HepG2 (cell line): Measurements from ENCODE around the gene PPOX. TPM values are rescaled to one million over a fixed set of nuclear protein-coding genes. Genes with fewer than 3 reads are reported as not detected.

Experiments
- AKAP8 ChIP-seq: sonication (generic); formaldehyde crosslinking; IDR thresholded peaks from 2 replicates; pipeline ENCODE4 v1.5.1; 2020; ENCODE audit warnings: mild to moderate bottlenecking, missing genetic modification reagents
- CBX5 ChIP-seq: sonication (generic); formaldehyde crosslinking; IDR thresholded peaks from 2 replicates; pipeline ENCODE4 v1.4.0; 2020; ENCODE audit warnings: missing genetic modification reagents, borderline replicate concordance
- CREM ChIP-seq, 2 experiments: sonication (generic) in 1 of 2; formaldehyde crosslinking in 1 of 2; IDR thresholded peaks; 2 replicates each; pipeline versions ENCODE4 v1.4.0 to v1.6.1; 2016 to 2020; ENCODE audit warnings: antibody characterized with exemption in 1 of 2, mild to moderate bottlenecking in 1 of 2, missing genetic modification reagents in 1 of 2
- FOXO1 ChIP-seq: sonication (generic); formaldehyde crosslinking; IDR thresholded peaks from 2 replicates; pipeline ENCODE4 v1.4.0; 2020; ENCODE audit warnings: missing genetic modification reagents
- HNF1A ChIP-seq, 2 experiments: sonication (generic) in 1 of 2; formaldehyde crosslinking in 1 of 2; IDR thresholded peaks; 2 replicates each; pipeline versions ENCODE4 v1.4.0 to v1.6.1; 2016 to 2020; ENCODE audit warnings: borderline replicate concordance in 1 of 2, low read depth in 1 of 2, mild to moderate bottlenecking in 1 of 2, missing genetic modification reagents in 1 of 2
- MED13 ChIP-seq: sonication (generic); formaldehyde crosslinking; IDR thresholded peaks from 2 replicates; pipeline ENCODE4 v1.5.0; 2020; ENCODE audit warnings: missing genetic modification reagents
- MTF1 ChIP-seq: sonication (generic); formaldehyde crosslinking; IDR thresholded peaks from 2 replicates; pipeline ENCODE4 v1.5.0; 2020; ENCODE audit warnings: missing genetic modification reagents
- NRL ChIP-seq: sonication (generic); formaldehyde crosslinking; IDR thresholded peaks from 2 replicates; pipeline ENCODE4 v1.5.0; 2020; ENCODE audit warnings: missing genetic modification reagents, mild to moderate bottlenecking, moderate library complexity, borderline replicate concordance
- SRSF9 ChIP-seq: fragments of 200-400 bp; formaldehyde crosslinking; IDR thresholded peaks from 2 replicates; pipeline ENCODE4 v1.6.1; 2018; ENCODE audit warnings: borderline replicate concordance, mild to moderate bottlenecking, low read depth, low read length; ENCODE audit not compliant: insufficient read depth, poor library complexity, severe bottlenecking
- TARDBP ChIP-seq: sonication (generic); formaldehyde crosslinking; IDR thresholded peaks from 2 replicates; pipeline ENCODE4 v1.8.0; 2022; ENCODE audit warnings: mild to moderate bottlenecking, missing genetic modification reagents
- TFDP2 ChIP-seq: sonication (generic); formaldehyde crosslinking; IDR thresholded peaks from 2 replicates; pipeline ENCODE4 v1.4.0; 2020; ENCODE audit warnings: missing genetic modification reagents
- ZBTB3 ChIP-seq: sonication (generic); formaldehyde crosslinking; IDR thresholded peaks from 2 replicates; pipeline ENCODE4 v1.4.0; 2020; ENCODE audit warnings: low read depth, mild to moderate bottlenecking, moderate library complexity, missing genetic modification reagents, borderline replicate concordance
- ZBTB44 ChIP-seq: sonication (generic); formaldehyde crosslinking; IDR thresholded peaks from 2 replicates; pipeline ENCODE4 v1.4.0; 2020; ENCODE audit warnings: missing genetic modification reagents
- ZBTB7B ChIP-seq: sonication (generic); formaldehyde crosslinking; IDR thresholded peaks from 2 replicates; pipeline ENCODE4 v1.4.0; 2020; ENCODE audit warnings: missing genetic modification reagents
- ZMYM2 ChIP-seq: sonication (generic); formaldehyde crosslinking; IDR thresholded peaks from 2 replicates; pipeline ENCODE4 v1.8.0; 2022; ENCODE audit warnings: mild to moderate bottlenecking, missing genetic modification reagents
- ZNF260 ChIP-seq: sonication (generic); formaldehyde crosslinking; IDR thresholded peaks from 2 replicates; pipeline ENCODE4 v1.4.0; 2020; ENCODE audit warnings: missing genetic modification reagents, low read depth, mild to moderate bottlenecking, borderline replicate concordance
- ZNF281 ChIP-seq: sonication (generic); formaldehyde crosslinking; IDR thresholded peaks from 2 replicates; pipeline ENCODE4 v1.4.0; 2020; ENCODE audit warnings: missing genetic modification reagents, borderline replicate concordance
- polyA plus RNA-seq, 8 experiments: library from polyadenylated mRNA; depleted of rRNA in 3 of 8; stranded (reverse) in 7 of 8; unstranded in 1 of 8; fragments of >200 nt; fragmentation: Illumina TruSeq in 4 of 8; extraction: Trizol in 4 of 8; gene quantifications; 2 replicates each; pipeline versions ENCODE4 v1.2.1 to v1.2.3, GENCODE V29; 2011 to 2016; ENCODE audit warnings: low read depth in 4 of 8, missing spikeins in 1 of 8, mixed read lengths in 1 of 8; ENCODE audit not compliant: insufficient read depth in 1 of 8
- total RNA-seq, 5 experiments: library from RNA; depleted of rRNA; stranded (reverse); fragments of >200 nt; fragmentation: Illumina TruSeq; extraction: Trizol; gene quantifications; 2 replicates each; pipeline ENCODE4 v1.2.3, GENCODE V29; 2016; ENCODE audit warnings: low read depth in 1 of 5

PPOX gene
- total and polyA plus RNA-seq, 2 of the 13 experiments (the other 11 are each of a cell fraction or from before 2014, with no cell fraction given) = 15.5 to 27.7 TPM

GRCh38 chr1:161218301-161219077 lies 52.3 kb downstream of the PPOX start (continued):
- TF ChIP-seq HNF1A (IDR thresholded peaks at IDR 0.05; ENCODE audit: low read depth) (peak; percentile 79), HNF1A (CRISPR knock-in tag; IDR thresholded peaks at IDR 0.05; ENCODE audit: borderline replicate concordance) (peak; percentile 80; the same call in 1 of the 2 replicates), SRSF9 (no peak), ZBTB3 (CRISPR knock-in tag) (0 out of 2 replicates have a peak, but pooled peaks have one; percentile 23), ZNF260 (CRISPR knock-in tag) (no peak), MED13 (0 out of 2 replicates have a peak, but pooled peaks have one; percentile 80), ZMYM2 (CRISPR knock-in tag) (peak; percentile 38; the same call in 1 of the 2 replicates), FOXO1 (peak; percentile 96), CBX5 (CRISPR knock-in tag) (no peak; the same call in 1 of the 2 replicates), NRL (CRISPR knock-in tag) (peak; percentile 55; the same call in 1 of the 2 replicates), ZNF281 (CRISPR knock-in tag) (peak; percentile 99), ZBTB44 (no peak), CREM (IDR thresholded peaks at IDR 0.05) (peak; percentile 84), CREM (CRISPR knock-in tag; IDR thresholded peaks at IDR 0.05) (no peak), TFDP2 (CRISPR knock-in tag) (0 out of 2 replicates have a peak, but pooled peaks have one; percentile 32), ZBTB7B (peak; percentile 90), TARDBP (CRISPR knock-in tag) (no peak), AKAP8 (CRISPR knock-in tag) (peak; percentile 43; the same call in 1 of the 2 replicates), MTF1 (CRISPR knock-in tag) (no peak)
